Measurements from ENCODE around the gene CEMIP. TPM values are rescaled to one million over a fixed set of nuclear protein-coding genes. Genes with fewer than 3 reads are reported as not detected.
A peak's percentile ranks its signal among the peaks of the same experiment; 100 is the strongest.

CEMIP gene
- total RNA-seq, 1 donor from 2014 or later: 3.6 TPM

- Histone ChIP-seq H3K4me3 (ENCODE audit: insufficient read depth, low read depth, low read length) (no peak overlapping the region), H2AFZ (ENCODE audit: low read depth, low read length) (no peak overlapping the region), H3K9ac (ENCODE audit: low read length) (no peak overlapping the region), H3K9me3 (ENCODE audit: insufficient read depth, low read depth, low read length) (no peaks in the 10 kb centered on the region), H3K27ac (ENCODE audit: low read depth, low read length) (no peak overlapping the region), H3K27me3 (ENCODE audit: insufficient read depth, low read length) (no peaks in the 10 kb centered on the region), H3K4me1 (ENCODE audit: insufficient read depth, low read length) (peaks cover 19% of the 10 kb centered on the region), H3K4me2 (ENCODE audit: low read length) (no peak overlapping the region), H3K79me2 (ENCODE audit: insufficient read depth, low read length) (no peaks in the 10 kb centered on the region), H3K36me3 (ENCODE audit: insufficient read depth, low read length) (no peaks in the 10 kb centered on the region), H4K20me1 (ENCODE audit: insufficient read depth, low read length) (no peaks in the 10 kb centered on the region)
- FAIRE-seq: no peak
- Mint-ChIP-seq H3K4me1 (ENCODE audit: low read depth, unreplicated experiment) (no peaks in the 10 kb centered on the region), H3K27ac (ENCODE audit: unreplicated experiment) (no peak overlapping the region), H3K27me3 (ENCODE audit: low read depth, unreplicated experiment) (peaks cover 7% of the 10 kb centered on the region), H3K9me3 (ENCODE audit: unreplicated experiment) (no peaks in the 10 kb centered on the region), H3K36me3 (ENCODE audit: low read depth, unreplicated experiment) (no peaks in the 10 kb centered on the region), H3K4me3 (ENCODE audit: unreplicated experiment) (no peak overlapping the region)
- no peak for TF ChIP-seq CTCF (IDR thresholded peaks at IDR 0.05; ENCODE audit: insufficient read depth, low read depth, low read length)
- no peak for TF ChIP-seq EZH2 (IDR thresholded peaks at IDR 0.05; ENCODE audit: insufficient read depth, low read length)
- peak; percentile 73 for DNase-seq (ENCODE audit: low read depth)
These were observed 6.0 kb upstream of the CEMIP start for GRCh38 chr15:80773122-80773551.

- H3K4me3 ChIP-seq (ENCODE audit: insufficient read depth, low read depth, low read length): no peak overlapping the region
- no peak overlapping the region for H3K4me2 ChIP-seq (ENCODE audit: low read length)
- Mint-ChIP-seq H3K36me3 (ENCODE audit: low read depth, unreplicated experiment) (no peaks in the 10 kb centered on the region), H3K4me1 (ENCODE audit: low read depth, unreplicated experiment) (no peaks in the 10 kb centered on the region), H3K9me3 (ENCODE audit: unreplicated experiment) (no peaks in the 10 kb centered on the region), H3K27ac (ENCODE audit: unreplicated experiment) (no peak overlapping the region), H3K27me3 (ENCODE audit: low read depth, unreplicated experiment) (peaks cover 8% of the 10 kb centered on the region), H3K4me3 (ENCODE audit: unreplicated experiment) (no peak overlapping the region)
- no peak for TF ChIP-seq CTCF (IDR thresholded peaks at IDR 0.05; ENCODE audit: insufficient read depth, low read depth, low read length)
- no peak for TF ChIP-seq EZH2 (IDR thresholded peaks at IDR 0.05; ENCODE audit: insufficient read depth, low read length)
- no peak overlapping the region for H2AFZ ChIP-seq (ENCODE audit: low read depth, low read length)
- no peaks in the 10 kb centered on the region for H4K20me1 ChIP-seq (ENCODE audit: insufficient read depth, low read length)
- DNase-seq (ENCODE audit: low read depth) (no peak), FAIRE-seq (no peak)
- no peak overlapping the region for H3K27ac ChIP-seq (ENCODE audit: low read depth, low read length)
- no peak overlapping the region for H3K9ac ChIP-seq (ENCODE audit: low read length)
- H3K79me2 ChIP-seq (ENCODE audit: insufficient read depth, low read length): no peaks in the 10 kb centered on the region
- peaks cover 22% of the 10 kb centered on the region for H3K4me1 ChIP-seq (ENCODE audit: insufficient read depth, low read length)
- no peaks in the 10 kb centered on the region for H3K9me3 ChIP-seq (ENCODE audit: insufficient read depth, low read depth, low read length)
- H3K27me3 ChIP-seq (ENCODE audit: insufficient read depth, low read length): no peaks in the 10 kb centered on the region
- H3K36me3 ChIP-seq (ENCODE audit: insufficient read depth, low read length): no peaks in the 10 kb centered on the region
These were observed 5.3 kb upstream of the CEMIP start for GRCh38 chr15:80773792-80774352.

- TF ChIP-seq EZH2 (IDR thresholded peaks at IDR 0.05; ENCODE audit: insufficient read depth, low read length) (no peak), CTCF (IDR thresholded peaks at IDR 0.05; ENCODE audit: insufficient read depth, low read depth, low read length) (no peak)
- Mint-ChIP-seq H3K4me3 (ENCODE audit: unreplicated experiment) (no peak overlapping the region), H3K27ac (ENCODE audit: unreplicated experiment) (no peak overlapping the region), H3K4me1 (ENCODE audit: low read depth, unreplicated experiment) (no peaks in the 10 kb centered on the region), H3K27me3 (ENCODE audit: low read depth, unreplicated experiment) (peaks cover 8% of the 10 kb centered on the region), H3K9me3 (ENCODE audit: unreplicated experiment) (no peaks in the 10 kb centered on the region), H3K36me3 (ENCODE audit: low read depth, unreplicated experiment) (no peaks in the 10 kb centered on the region)
- no peaks in the 10 kb centered on the region for H3K36me3 ChIP-seq (ENCODE audit: insufficient read depth, low read length)
- no peaks in the 10 kb centered on the region for H3K9me3 ChIP-seq (ENCODE audit: insufficient read depth, low read depth, low read length)
- FAIRE-seq (no peak), DNase-seq (ENCODE audit: low read depth) (no peak)
- H2AFZ ChIP-seq (ENCODE audit: low read depth, low read length): no peak overlapping the region
- peaks cover under 1% of the 10 kb centered on the region for H4K20me1 ChIP-seq (ENCODE audit: insufficient read depth, low read length)
- no peaks in the 10 kb centered on the region for H3K79me2 ChIP-seq (ENCODE audit: insufficient read depth, low read length)
- peaks cover under 1% of the 10 kb centered on the region for H3K27me3 ChIP-seq (ENCODE audit: insufficient read depth, low read length)
- no peak overlapping the region for H3K4me3 ChIP-seq (ENCODE audit: insufficient read depth, low read depth, low read length)
- H3K4me1 ChIP-seq (ENCODE audit: insufficient read depth, low read length): peaks cover 24% of the 10 kb centered on the region
- H3K9ac ChIP-seq (ENCODE audit: low read length): no peak overlapping the region
- no peak overlapping the region for H3K4me2 ChIP-seq (ENCODE audit: low read length)
- no peak overlapping the region for H3K27ac ChIP-seq (ENCODE audit: low read depth, low read length)
These were observed 4.7 kb upstream of the CEMIP start for GRCh38 chr15:80774486-80774885.
